Astrocyte (in vitro differentiated cells and primary cell): ENCODE results near the gene DENND10.

Source experiments
- EZH2 ChIP-seq: IDR thresholded peaks from 2 replicates; pipeline ENCODE4 v1.6.1; 2012; ENCODE audit warnings: mild to moderate bottlenecking, low read length, inconsistent platforms; ENCODE audit not compliant: insufficient read depth
- TF ChIP-seq, protein P1 (sequence below): IDR thresholded peaks from 2 replicates; pipeline ENCODE4 v1.5.1; 2011; ENCODE audit warnings: low read depth, mild to moderate bottlenecking, inconsistent platforms, low read length, moderate library complexity; ENCODE audit not compliant: insufficient read depth

DNA sequence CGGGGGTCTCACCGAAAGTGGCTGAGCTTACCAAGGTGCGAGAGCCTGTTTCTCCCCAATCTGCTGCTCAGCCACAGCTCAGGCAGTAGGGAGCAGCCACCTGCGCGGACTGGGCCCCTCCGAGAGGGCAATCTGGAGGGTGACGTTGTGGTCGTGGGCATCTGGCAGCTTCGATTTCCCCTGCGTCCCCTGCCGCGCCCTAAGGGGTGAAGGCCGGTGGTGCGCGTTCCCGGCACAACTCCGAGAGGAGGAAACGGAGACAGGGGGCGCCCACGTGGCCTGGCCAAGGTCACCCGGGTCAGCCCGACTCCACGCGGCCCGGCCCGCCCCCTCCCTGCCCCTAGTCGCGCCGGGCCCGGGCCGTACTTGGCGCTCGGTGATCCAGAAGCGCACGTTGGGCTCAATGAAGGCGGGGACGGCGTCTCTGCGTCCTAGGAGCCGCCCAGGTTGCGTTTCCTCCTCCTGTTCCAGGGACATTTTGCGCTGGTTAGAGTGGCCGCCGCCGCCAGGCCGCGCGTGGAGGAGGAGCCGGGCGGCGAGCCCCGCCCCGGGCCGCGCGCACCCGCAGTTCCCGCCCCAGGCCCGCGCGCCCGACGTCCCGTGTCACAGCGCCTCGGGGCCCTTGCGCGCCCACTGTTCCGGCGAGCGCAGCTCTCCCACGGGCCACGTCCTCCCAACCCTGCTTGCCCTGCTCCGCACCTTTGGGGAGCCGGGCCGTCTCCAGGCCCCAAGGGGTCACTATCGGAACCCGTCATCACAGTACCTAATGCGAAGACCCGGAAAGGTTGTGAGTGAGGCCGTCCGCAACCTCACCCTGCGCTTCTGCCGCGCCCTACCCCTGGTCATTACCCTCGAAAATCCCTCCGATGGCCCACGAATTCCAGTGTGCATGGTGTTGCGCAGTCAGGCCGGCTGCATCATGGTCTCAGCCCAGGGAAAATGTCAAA is 61.5 kb downstream of the DENND10 start, which contains the start of gene SFXN4:
- TF ChIP-seq, protein P1, sequence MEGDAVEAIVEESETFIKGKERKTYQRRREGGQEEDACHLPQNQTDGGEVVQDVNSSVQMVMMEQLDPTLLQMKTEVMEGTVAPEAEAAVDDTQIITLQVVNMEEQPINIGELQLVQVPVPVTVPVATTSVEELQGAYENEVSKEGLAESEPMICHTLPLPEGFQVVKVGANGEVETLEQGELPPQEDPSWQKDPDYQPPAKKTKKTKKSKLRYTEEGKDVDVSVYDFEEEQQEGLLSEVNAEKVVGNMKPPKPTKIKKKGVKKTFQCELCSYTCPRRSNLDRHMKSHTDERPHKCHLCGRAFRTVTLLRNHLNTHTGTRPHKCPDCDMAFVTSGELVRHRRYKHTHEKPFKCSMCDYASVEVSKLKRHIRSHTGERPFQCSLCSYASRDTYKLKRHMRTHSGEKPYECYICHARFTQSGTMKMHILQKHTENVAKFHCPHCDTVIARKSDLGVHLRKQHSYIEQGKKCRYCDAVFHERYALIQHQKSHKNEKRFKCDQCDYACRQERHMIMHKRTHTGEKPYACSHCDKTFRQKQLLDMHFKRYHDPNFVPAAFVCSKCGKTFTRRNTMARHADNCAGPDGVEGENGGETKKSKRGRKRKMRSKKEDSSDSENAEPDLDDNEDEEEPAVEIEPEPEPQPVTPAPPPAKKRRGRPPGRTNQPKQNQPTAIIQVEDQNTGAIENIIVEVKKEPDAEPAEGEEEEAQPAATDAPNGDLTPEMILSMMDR, result no peak
- TF ChIP-seq EZH2, result no peak
